Endothelial cell of umbilical vein (primary cell): ENCODE measurements around the gene SRD5A1. TPM values are rescaled to one million over a fixed set of nuclear protein-coding genes. Genes with fewer than 3 reads are reported as not detected.

Source experiments
- BruUV-seq: library from RNA; stranded (reverse); fragments of 400-500 nt; replicated peaks from 2 replicates; lab custom pipeline; 2021; lab: Mats Ljungman, UMichigan
- CTCF ChIA-PET: fragments of 300-600, 350-600 bp; sonication (Branson Sonifier 250); formaldehyde crosslinking; loops from one replicate; lab custom pipeline; 2021; ENCODE audit warnings: antibody characterized with exemption, inconsistent platforms; lab: Charles Lee
- POLR2A ChIA-PET: fragments of 300-600, 350-600 bp; sonication (Branson Sonifier 250); formaldehyde crosslinking; loops from one replicate; lab custom pipeline; 2021; ENCODE audit warnings: antibody characterized with exemption, inconsistent platforms; lab: Charles Lee
- DNase-seq: peaks from one replicate; pipeline ENCODE4 v3.0.0-alpha.2; 2011; ENCODE audit warnings: low read depth, low spot score
- FAIRE-seq: peaks from 2 replicates; lab custom pipeline; 2011; peaks lifted over from hg19 to GRCh38; lab: Jason Lieb, UNC
- H2AFZ ChIP-seq: 2 replicates; pipeline ENCODE4 v1.6.0; 2012; ENCODE audit warnings: low read depth, low read length, control low read depth, inconsistent platforms
- H3K27ac ChIP-seq: 2 replicates; pipeline ENCODE4 v1.5.1; 2011; ENCODE audit warnings: low read depth, mild to moderate bottlenecking, control low read depth, low read length, moderate library complexity; ENCODE audit not compliant: insufficient read depth
- H3K27me3 ChIP-seq, 2 experiments: 2 replicates each; pipeline versions ENCODE4 v1.6.0 to v1.6.1; 2011; ENCODE audit warnings: low read length in 2 of 2, mixed read lengths in 1 of 2; ENCODE audit not compliant: control insufficient read depth in 2 of 2, insufficient read depth in 2 of 2
- H3K36me3 ChIP-seq, 2 experiments: 2 replicates in 1 of 2; 3 replicates in 1 of 2; pipeline ENCODE4 v1.5.1; 2011; ENCODE audit warnings: low read length in 2 of 2, mild to moderate bottlenecking in 1 of 2, moderate library complexity in 1 of 2; ENCODE audit not compliant: control insufficient read depth in 2 of 2, insufficient read depth in 2 of 2; ENCODE audit errors: extremely low read depth in 1 of 2
- H3K4me1 ChIP-seq: 3 replicates; pipeline ENCODE4 v1.5.1; 2011; ENCODE audit warnings: mild to moderate bottlenecking, low read length; ENCODE audit not compliant: control insufficient read depth, insufficient read depth; ENCODE audit errors: extremely low read depth
- H3K4me2 ChIP-seq: 2 replicates; pipeline ENCODE4 v1.6.1; 2011; ENCODE audit warnings: low read length, control low read depth, mixed read lengths; ENCODE audit not compliant: insufficient read depth
- H3K4me3 ChIP-seq, 3 experiments: fragments of 200-600 bp in 1 of 3; sonication (generic), shearing (Covaris generic) in 1 of 3; replicated peaks in 1 of 3; 2 replicates each; pipeline ENCODE4 v1.5.1; 2011 to 2016; ENCODE audit warnings: control low read depth in 3 of 3, low read length in 3 of 3, mild to moderate bottlenecking in 2 of 3, inconsistent platforms in 1 of 3, low read depth in 1 of 3, moderate library complexity in 1 of 3; ENCODE audit not compliant: insufficient read depth in 1 of 3
- H3K79me2 ChIP-seq: 2 replicates; pipeline ENCODE4 v1.6.0; 2012; ENCODE audit warnings: low read length, inconsistent platforms; ENCODE audit not compliant: control insufficient read depth, insufficient read depth
- H3K9ac ChIP-seq: replicated peaks from 2 replicates; pipeline ENCODE3; 2011; ENCODE audit warnings: low read length, control low read depth; ENCODE audit not compliant: insufficient read depth; ENCODE audit errors: extremely low read depth
- H3K9me1 ChIP-seq: replicated peaks from 3 replicates; pipeline ENCODE4 v1.6.0; 2011; ENCODE audit warnings: mild to moderate bottlenecking, low read length; ENCODE audit not compliant: control insufficient read depth, insufficient read depth; ENCODE audit errors: extremely low read depth
- H3K9me3 ChIP-seq: replicated peaks from 2 replicates; pipeline ENCODE4 v1.5.1; 2012; ENCODE audit warnings: low read length, inconsistent platforms; ENCODE audit not compliant: control insufficient read depth, insufficient read depth
- H4K20me1 ChIP-seq: replicated peaks from 2 replicates; pipeline ENCODE3; 2011; ENCODE audit warnings: mild to moderate bottlenecking, low read length; ENCODE audit not compliant: control insufficient read depth, insufficient read depth; ENCODE audit errors: extremely low read depth
- EZH2 ChIP-seq: IDR thresholded peaks from 2 replicates; pipeline ENCODE4 v1.6.1; 2012; ENCODE audit warnings: borderline replicate concordance, low read depth, mild to moderate bottlenecking, moderate library complexity, low read length, inconsistent platforms; ENCODE audit not compliant: severe bottlenecking
- FOS ChIP-seq: IDR thresholded peaks from 2 replicates; pipeline ENCODE4 v1.6.1; 2011; ENCODE audit warnings: mild to moderate bottlenecking, low read length, moderate library complexity, borderline replicate concordance; ENCODE audit not compliant: insufficient read depth
- GATA2 ChIP-seq: IDR thresholded peaks from 2 replicates; pipeline ENCODE4 v1.7.0; 2011; ENCODE audit warnings: low read depth, mild to moderate bottlenecking, moderate library complexity, mixed read lengths, low read length; ENCODE audit not compliant: insufficient read length, insufficient read depth
- JUN ChIP-seq: IDR thresholded peaks from 2 replicates; pipeline ENCODE4 v1.6.1; 2011; ENCODE audit warnings: borderline replicate concordance, low read depth; ENCODE audit not compliant: insufficient read length, insufficient read depth
- MYC ChIP-seq: IDR thresholded peaks from one replicate; pipeline ENCODE4 v1.6.1; 2011; ENCODE audit warnings: mild to moderate bottlenecking, low read depth, low read length
- POLR2A ChIP-seq: IDR thresholded peaks from 2 replicates; pipeline ENCODE4 v1.6.1; 2012; ENCODE audit warnings: low read depth, mild to moderate bottlenecking, control low read depth, low read length
- POLR2AphosphoS5 ChIP-seq: IDR thresholded peaks from 2 replicates; pipeline ENCODE4 v1.6.1; 2012; ENCODE audit warnings: low read depth, mild to moderate bottlenecking, control low read depth, low read length, moderate library complexity; ENCODE audit not compliant: insufficient read depth
- dilution Hi-C: fragments of 300-500 bp; cut with MboI; formaldehyde crosslinking; loops from one replicate; pipeline ENCODE4 v1.15.0; 2019; ENCODE audit warnings: low sequenced_read_pairs; ENCODE audit not compliant: extremely low pct_ligation_motif_present
- intact Hi-C: fragments of 100-400 bp; cut with micrococcal nuclease; formaldehyde crosslinking; loops from one replicate; pipeline ENCODE4 v1.10.0; 2022
- polyA plus RNA-seq, 4 experiments: library from polyadenylated mRNA; depleted of rRNA in 3 of 4; stranded (reverse) in 3 of 4; unstranded in 1 of 4; fragments of >200 nt; gene quantifications; 2 replicates each; pipeline versions ENCODE4 v1.2.1 to v1.2.3, GENCODE V29; 2011 to 2012; ENCODE audit warnings: missing spikeins in 1 of 4
- total RNA-seq: library from RNA; stranded (reverse); gene quantifications from 2 replicates; pipeline ENCODE4 v1.2.3, GENCODE V29; 2021
- TF ChIP-seq, protein P1 (sequence below), 2 donors: IDR thresholded peaks; 1 replicate in 1 of 2; 2 replicates in 1 of 2; pipeline ENCODE4 v1.5.1; 2011; ENCODE audit warnings: low read length in 2 of 2, mild to moderate bottlenecking in 2 of 2, moderate library complexity in 2 of 2, control low read depth in 1 of 2, inconsistent platforms in 1 of 2, low read depth in 1 of 2; ENCODE audit not compliant: insufficient read depth in 1 of 2; ENCODE audit errors: extremely low read depth in 1 of 2
- TF ChIP-seq, protein P2 (sequence below): IDR thresholded peaks from 2 replicates; pipeline ENCODE4 v1.6.1; 2011; ENCODE audit not compliant: insufficient read depth, insufficient read length

Gene SRD5A1
- total and polyA plus RNA-seq, 2 donors (not counting 3 experiments of a cell fraction or from before 2014, with no cell fraction given) = 11.6 to 14.8 TPM

DNA sequence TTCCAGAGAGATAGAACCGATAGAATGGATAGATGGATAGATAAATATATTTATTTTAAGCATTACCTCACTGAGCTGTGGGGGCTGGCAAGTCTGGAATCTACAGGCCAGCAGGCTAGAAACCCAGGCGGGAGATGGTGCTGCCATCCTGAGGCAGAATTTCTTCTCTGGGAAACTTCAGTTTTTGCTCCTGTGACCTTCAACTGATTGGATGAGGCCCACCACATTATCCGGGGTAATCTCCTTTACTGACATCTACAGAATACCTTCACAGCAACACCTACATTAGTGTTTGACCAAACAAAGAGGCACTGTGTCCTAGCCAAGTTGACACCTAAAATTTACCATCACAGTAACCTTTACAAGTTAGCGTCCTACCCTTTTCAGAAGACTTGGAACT is 50.8 kb downstream of the SRD5A1 start:
- Histone ChIP-seq H3K27me3 (no peaks in the 10 kb centered on the region), H4K20me1 (no peaks in the 10 kb centered on the region), H3K9me1 (no peaks in the 10 kb centered on the region), H3K9ac (no peak overlapping the region), H3K4me3 (no peak overlapping the region), H3K9me3 (no peaks in the 10 kb centered on the region), H2AFZ (no peak overlapping the region), H3K36me3 (no peaks in the 10 kb centered on the region), H3K4me1 (no peaks in the 10 kb centered on the region), H3K79me2 (no peaks in the 10 kb centered on the region), H3K27ac (no peak overlapping the region), H3K4me2 (no peak overlapping the region)
- intact Hi-C loops = no loop called here
- dilution Hi-C loops = no loop called here
- TF ChIP-seq, protein P1, sequence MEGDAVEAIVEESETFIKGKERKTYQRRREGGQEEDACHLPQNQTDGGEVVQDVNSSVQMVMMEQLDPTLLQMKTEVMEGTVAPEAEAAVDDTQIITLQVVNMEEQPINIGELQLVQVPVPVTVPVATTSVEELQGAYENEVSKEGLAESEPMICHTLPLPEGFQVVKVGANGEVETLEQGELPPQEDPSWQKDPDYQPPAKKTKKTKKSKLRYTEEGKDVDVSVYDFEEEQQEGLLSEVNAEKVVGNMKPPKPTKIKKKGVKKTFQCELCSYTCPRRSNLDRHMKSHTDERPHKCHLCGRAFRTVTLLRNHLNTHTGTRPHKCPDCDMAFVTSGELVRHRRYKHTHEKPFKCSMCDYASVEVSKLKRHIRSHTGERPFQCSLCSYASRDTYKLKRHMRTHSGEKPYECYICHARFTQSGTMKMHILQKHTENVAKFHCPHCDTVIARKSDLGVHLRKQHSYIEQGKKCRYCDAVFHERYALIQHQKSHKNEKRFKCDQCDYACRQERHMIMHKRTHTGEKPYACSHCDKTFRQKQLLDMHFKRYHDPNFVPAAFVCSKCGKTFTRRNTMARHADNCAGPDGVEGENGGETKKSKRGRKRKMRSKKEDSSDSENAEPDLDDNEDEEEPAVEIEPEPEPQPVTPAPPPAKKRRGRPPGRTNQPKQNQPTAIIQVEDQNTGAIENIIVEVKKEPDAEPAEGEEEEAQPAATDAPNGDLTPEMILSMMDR (IDR thresholded peaks at IDR 0.05; ENCODE audit: extremely low read depth in 1 of 2, insufficient read depth in 1 of 2, low read depth in 1 of 2, low read length in 2 of 2) = no peak
- no peak for TF ChIP-seq FOS
- TF ChIP-seq, protein P2, sequence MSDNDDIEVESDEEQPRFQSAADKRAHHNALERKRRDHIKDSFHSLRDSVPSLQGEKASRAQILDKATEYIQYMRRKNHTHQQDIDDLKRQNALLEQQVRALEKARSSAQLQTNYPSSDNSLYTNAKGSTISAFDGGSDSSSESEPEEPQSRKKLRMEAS = no peak
- DNase-seq (no peak), FAIRE-seq (no peak)
- ChIA-PET CTCF (no interaction called here), POLR2A (no interaction called here)
- no TSS peak for BruUV-seq

DNA sequence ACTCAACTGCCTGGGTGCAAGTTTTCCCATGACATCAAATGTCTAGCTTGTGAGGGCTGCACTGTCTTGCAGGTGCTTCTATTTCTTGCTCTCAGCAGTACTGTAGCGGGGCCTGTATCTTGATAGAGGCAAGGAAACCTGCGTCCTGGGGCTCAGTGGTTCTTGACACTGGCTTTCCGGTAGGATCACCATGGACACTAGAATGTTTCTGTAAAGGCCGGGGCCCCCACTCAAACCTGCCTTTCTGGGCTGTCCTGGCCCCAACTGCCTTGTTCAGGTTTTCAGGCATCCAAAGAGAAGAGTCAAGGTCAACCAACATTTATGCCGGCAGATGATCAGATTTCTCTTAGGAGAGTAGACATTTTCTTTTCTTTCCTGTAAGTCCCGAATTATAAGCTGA is 53.3 kb downstream of the SRD5A1 start:
- FAIRE-seq (no peak), DNase-seq (no peak)
- Histone ChIP-seq H3K4me1 (no peaks in the 10 kb centered on the region), H3K4me2 (peak overlapping the region; percentile 96), H3K9ac (no peak overlapping the region), H3K27ac (no peak overlapping the region), H3K36me3 (no peaks in the 10 kb centered on the region), H3K4me3 (no peak overlapping the region), H3K9me3 (no peaks in the 10 kb centered on the region), H4K20me1 (no peaks in the 10 kb centered on the region), H3K27me3 (no peaks in the 10 kb centered on the region), H3K9me1 (no peaks in the 10 kb centered on the region), H2AFZ (no peak overlapping the region), H3K79me2 (no peaks in the 10 kb centered on the region)
- TF ChIP-seq, protein P2 = no peak
- no peak for TF ChIP-seq GATA2
- TF ChIP-seq FOS = no peak
- no peak for TF ChIP-seq POLR2A
- no peak for TF ChIP-seq MYC
- TF ChIP-seq JUN = no peak
- no peak for TF ChIP-seq POLR2AphosphoS5
- no peak for TF ChIP-seq EZH2
- TF ChIP-seq, protein P1 (IDR thresholded peaks at IDR 0.05; ENCODE audit: extremely low read depth in 1 of 2, insufficient read depth in 1 of 2, low read depth in 1 of 2, low read length in 2 of 2) = no peak
- dilution Hi-C loops (no loop called here), intact Hi-C loops (loop anchor here (2.0 kb wide), 1 partner anchor 26 kb away; the partner anchor contains the start of gene TENT4A)
- CTCF ChIA-PET = interaction anchor here (0.9 to 2.1 kb wide), 3 partner anchors 9 to 59 kb away, joined by 3 to 8 read pairs (median 7); no protein-coding TSS in a partner anchor
- no TSS peak for BruUV-seq
- POLR2A ChIA-PET = no interaction called here
